Panc1 (cell line): Measurements from ENCODE around the gene KCNJ12.

ENCODE experiments used
- CTCF ChIP-seq: fragments of 450-650 bp; IDR thresholded peaks from 2 replicates; pipeline ENCODE4 v1.5.1; 2017; ENCODE audit warnings: mild to moderate bottlenecking
- SIN3A ChIP-seq: IDR thresholded peaks from 2 replicates; pipeline ENCODE4 v1.6.1; 2012; ENCODE audit warnings: low read depth, mild to moderate bottlenecking, low read length, moderate library complexity, borderline replicate concordance; ENCODE audit not compliant: insufficient read depth

- TF ChIP-seq SIN3A (no peak), CTCF (no peak)
Observed at GRCh38 chr17:21355586-21355985, 20.6 kb upstream of the KCNJ12 start.
